Astrocyte of the spinal cord (primary cell): ENCODE results near the gene CROT.

Experiments used
- DNase-seq: peaks from one replicate; pipeline ENCODE4 v3.0.0; 2011; ENCODE audit warnings: low read depth, low spot score
- H3K4me3 ChIP-seq: 2 replicates; pipeline ENCODE4 v1.5.1; 2011; ENCODE audit warnings: low read depth, mild to moderate bottlenecking, low read length, moderate library complexity
- in situ Hi-C: cut with HindIII; loops from 2 replicates; pipeline ENCODE4 v1.10.0; 2017; ENCODE audit warnings: low sequenced_read_pairs
- TF ChIP-seq, protein P1 (sequence below): IDR thresholded peaks from 2 replicates; pipeline ENCODE4 v1.5.1; 2012; ENCODE audit warnings: low read depth, mild to moderate bottlenecking, low read length, inconsistent platforms

CROT gene

DNA sequence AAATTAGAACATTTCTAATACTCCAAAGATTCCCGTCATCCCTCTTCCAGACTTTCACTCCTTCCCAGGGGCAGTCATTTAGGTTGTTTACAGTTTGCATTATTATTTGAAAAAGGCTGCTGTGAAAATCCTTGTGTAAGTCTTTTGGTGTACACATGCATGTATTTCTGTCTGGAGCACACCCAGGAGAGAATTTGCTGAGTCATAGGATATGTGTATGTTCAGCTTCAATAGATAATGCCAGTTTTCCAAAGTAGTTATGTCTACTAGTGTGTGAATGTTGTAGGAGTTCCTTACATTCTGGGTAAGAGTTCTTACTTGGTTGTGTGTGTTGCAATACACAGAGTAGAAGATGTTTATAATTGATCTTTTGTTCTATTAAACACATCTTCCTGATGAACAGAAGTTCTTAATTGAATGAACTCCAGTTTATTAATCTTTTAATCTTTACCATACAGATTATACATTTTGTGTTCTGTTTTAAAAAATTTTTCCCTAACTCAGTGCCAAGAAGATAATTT, 25.3 kb downstream of the CROT start:
- peak; percentile 24 for DNase-seq
- TF ChIP-seq, protein P1, sequence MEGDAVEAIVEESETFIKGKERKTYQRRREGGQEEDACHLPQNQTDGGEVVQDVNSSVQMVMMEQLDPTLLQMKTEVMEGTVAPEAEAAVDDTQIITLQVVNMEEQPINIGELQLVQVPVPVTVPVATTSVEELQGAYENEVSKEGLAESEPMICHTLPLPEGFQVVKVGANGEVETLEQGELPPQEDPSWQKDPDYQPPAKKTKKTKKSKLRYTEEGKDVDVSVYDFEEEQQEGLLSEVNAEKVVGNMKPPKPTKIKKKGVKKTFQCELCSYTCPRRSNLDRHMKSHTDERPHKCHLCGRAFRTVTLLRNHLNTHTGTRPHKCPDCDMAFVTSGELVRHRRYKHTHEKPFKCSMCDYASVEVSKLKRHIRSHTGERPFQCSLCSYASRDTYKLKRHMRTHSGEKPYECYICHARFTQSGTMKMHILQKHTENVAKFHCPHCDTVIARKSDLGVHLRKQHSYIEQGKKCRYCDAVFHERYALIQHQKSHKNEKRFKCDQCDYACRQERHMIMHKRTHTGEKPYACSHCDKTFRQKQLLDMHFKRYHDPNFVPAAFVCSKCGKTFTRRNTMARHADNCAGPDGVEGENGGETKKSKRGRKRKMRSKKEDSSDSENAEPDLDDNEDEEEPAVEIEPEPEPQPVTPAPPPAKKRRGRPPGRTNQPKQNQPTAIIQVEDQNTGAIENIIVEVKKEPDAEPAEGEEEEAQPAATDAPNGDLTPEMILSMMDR = no peak
- in situ Hi-C loops = no loop called here

GRCh38 chr7:87375662-87376435, 30.4 kb downstream of the CROT start:
- TF ChIP-seq, protein P1 = no peak
- no peak overlapping the region for H3K4me3 ChIP-seq
- in situ Hi-C loops = no loop called here
- no peak for DNase-seq

More for the DNA sequence above, 25.3 kb downstream of the CROT start:
- no peak overlapping the region for H3K4me3 ChIP-seq

DNA sequence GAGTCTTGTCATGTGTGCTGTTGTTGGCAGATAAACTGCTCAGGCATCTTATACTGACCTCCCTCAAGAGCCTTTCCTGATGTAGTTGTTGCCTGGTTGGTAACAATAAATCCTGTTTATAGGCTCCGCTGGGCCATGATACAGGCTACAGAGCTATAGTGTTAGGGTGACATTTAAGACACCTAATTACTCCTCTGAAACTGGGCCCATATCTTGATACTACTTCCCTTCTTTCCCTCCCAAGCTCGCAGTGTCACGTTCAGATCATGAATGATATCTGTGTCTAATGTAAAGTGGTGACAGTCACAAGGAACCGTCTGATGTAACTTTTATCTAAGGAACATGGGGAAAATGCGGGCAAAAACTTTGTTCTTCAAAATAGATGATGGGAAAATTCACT, 35.4 kb downstream of the CROT start:
- no peak overlapping the region for H3K4me3 ChIP-seq
- TF ChIP-seq, protein P1 = no peak
- no peak for DNase-seq
- in situ Hi-C loops = no loop called here

DNA sequence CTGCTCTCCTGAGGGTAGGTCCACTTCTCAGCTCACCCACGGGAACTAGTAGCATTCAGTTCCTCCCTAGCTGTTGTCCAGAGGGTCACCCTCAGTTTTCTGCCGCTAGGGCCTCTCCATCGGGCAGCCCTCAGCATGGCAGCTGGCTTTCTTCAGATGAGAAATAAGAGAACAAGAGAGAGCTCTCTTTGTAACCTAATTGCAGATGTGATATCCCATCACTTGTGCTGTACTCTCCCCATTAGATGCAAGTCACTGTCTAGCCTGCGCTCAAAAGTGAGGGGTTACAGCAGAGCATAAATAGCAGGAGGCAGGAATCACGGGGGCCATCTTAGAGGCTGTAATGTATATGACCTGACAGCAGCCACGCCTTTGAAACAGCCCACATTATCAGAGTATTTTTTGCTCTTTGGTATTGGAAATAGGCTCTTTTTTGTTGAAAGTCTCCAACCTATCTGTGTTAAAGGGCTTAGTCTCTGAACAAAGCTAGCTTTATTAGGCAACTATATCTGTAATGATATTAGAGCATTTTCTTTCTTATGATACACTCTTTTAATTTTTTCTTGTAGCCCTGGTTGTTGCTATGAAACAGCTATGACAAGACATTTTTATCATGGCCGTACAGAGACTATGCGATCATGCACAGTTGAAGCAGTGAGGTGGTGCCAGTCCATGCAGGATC, 45.7 kb downstream of the CROT start:
- H3K4me3 ChIP-seq = no peak overlapping the region
- TF ChIP-seq, protein P1 = no peak
- DNase-seq = no peak
- in situ Hi-C loops = no loop called here

DNA sequence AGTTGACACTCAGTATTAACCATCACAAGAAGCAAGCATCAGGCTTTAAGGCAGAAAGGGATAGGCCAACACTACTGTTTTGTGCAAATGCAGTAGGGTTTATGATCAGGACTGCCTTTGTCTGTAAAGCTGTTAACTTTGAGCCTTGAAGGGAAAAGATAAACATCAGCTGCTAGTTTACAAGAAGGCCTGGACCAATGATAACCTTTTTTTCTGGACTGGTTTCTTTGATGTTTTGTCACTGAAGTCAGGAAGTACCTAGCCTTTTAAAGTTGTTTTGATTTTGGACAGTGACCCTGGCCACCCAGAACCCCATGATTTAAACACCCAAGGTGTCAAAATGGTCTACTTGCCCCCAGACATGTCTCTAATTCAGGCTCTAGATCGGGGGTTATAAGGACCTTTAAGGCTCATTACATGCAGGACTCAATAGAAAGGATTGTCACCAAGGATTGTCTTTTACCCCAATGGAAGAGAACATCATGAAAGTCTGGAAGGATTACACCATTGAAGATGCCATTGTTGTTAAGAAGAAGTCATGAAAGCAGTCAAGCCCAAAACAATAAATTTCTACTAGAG, 50.1 kb downstream of the CROT start:
- DNase-seq = no peak
- TF ChIP-seq, protein P1 = no peak
- in situ Hi-C loops = no loop called here

DNA sequence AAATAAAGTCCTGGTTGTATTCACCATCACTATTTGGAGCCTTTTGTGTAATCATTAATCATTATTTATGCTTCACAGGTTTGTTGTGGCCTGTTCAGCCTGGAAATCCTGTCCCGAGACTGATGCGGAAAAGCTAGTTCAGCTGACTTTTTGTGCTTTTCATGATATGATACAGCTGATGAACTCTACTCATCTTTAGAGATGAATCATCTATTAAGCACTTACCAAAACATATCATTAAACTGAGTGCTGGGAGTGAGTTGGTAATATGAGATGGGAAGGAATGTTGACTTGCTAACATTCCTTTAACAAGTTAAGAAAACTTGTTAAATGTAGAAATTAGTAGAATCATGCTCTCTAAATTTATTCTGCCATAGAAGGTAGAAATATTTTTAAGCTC, 53.0 kb downstream of the CROT start:
- TF ChIP-seq, protein P1 = no peak
- peak; percentile 44 for DNase-seq
- in situ Hi-C loops = no loop called here
- no peak overlapping the region for H3K4me3 ChIP-seq

More for the DNA sequence above, 50.1 kb downstream of the CROT start:
- no peak overlapping the region for H3K4me3 ChIP-seq
